Nucleus accumbens (tissue), 56 donors: ENCODE measurements around the gene CCNB1IP1.
"Not testable (repeated sequence)": the region's sequence is repeated elsewhere in the genome, so short reads cannot be mapped to it uniquely, and the experiment has no call there.

Experiments used
- DNase-seq, 56 donors: peaks; one replicate each; lab custom pipeline; 2025; lab: John Stamatoyannopoulos, UW

The CCNB1IP1 gene

GRCh38 chr14:20333494-20333841 lies 389 bp upstream of the CCNB1IP1 start:
- no peak for DNase-seq

DNA sequence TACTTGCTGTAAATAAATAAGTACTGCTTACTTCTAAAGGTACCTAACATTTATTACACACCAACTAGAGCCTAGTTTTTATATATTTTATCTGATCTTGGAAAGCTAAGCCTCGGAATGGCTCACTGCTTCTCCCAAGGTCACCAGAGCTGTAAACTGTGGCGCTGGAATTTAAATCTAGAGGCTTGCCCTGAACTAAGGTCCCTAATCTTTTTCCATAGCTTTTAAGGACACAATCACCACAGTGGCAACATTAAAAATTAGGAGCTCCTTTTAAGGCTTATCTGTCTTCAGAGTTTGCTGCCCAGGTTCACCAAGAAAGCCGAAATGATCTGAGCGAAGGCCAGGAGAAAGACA lies 670 bp downstream of the CCNB1IP1 start:
- peak in 1 of 56 donors; percentile 30 for DNase-seq

DNA sequence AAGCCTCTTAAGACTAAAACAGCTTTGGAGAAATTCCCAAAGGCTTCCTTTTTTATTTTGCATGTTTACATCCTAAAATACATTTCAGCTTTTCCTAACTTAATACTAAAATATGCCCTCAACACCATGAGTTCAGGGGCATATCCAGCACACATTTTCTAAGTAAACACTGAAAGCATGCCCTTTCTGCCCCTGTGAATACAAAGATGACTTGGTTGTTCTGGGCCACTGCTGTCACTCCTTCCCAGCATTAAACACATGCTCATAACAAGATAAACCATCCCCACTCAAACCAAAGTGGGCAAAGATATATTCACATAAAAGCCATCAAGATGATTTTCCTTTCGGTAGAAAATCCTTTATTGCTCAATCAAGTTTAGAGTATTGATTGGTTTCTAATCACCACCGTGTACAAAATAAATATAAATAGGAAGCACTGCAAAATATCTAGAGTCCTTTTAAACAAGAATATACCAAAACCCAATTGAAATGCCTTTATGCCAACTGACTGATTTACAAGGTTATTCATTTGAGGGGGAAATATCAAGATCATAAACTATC lies 1.9 kb downstream of the CCNB1IP1 start:
- DNase-seq = no peak

DNA sequence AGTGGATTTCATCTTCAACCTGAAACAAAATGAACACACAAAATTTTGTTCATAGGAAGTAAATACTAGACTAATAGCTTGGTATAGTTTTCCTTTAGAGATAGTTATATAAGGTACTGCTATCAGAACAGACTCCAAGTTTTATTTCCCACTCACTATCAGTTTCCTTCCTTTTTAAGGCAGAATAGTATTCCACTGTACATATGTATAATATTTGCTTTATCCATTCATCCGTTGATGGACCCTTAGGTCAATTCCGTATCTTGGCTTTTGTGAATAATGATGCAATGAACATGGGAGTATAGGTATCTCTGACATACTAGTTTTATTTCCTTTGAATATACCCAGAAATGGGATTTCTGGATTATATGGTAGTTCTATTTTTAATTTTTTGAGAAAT lies 3.7 kb downstream of the CCNB1IP1 start:
- DNase-seq = no peak

GRCh38 chr14:20328705-20329104 lies 4.4 kb downstream of the CCNB1IP1 start:
- DNase-seq = no peak

- DNase-seq = peak in 3 of 56 donors; percentile 2 to 17 (median 3)
Measured at GRCh38 chr14:20327005-20327869, 5.8 kb downstream of the CCNB1IP1 start.

- no peak for DNase-seq
Measured at GRCh38 chr14:20317720-20318119, 15.4 kb downstream of the CCNB1IP1 start.

- no peak for DNase-seq
Measured at GRCh38 chr14:20314026-20314425, 19.1 kb downstream of the CCNB1IP1 start.

- DNase-seq = no peak
Measured at GRCh38 chr14:20306079-20306423, 27.0 kb downstream of the CCNB1IP1 start.

- peak in 55 of 56 donors; percentile 12 to 87 (median 71) for DNase-seq
Measured at GRCh38 chr14:20305265-20306078, 27.6 kb downstream of the CCNB1IP1 start, which contains the start of gene TTC5. TTC5 (minus strand) TSS chr14:20305951; CDS start chr14:20305937, 14 bp downstream.

GRCh38 chr14:20302042-20302755 lies 30.9 kb downstream of the CCNB1IP1 start:
- DNase-seq = no peak

DNA sequence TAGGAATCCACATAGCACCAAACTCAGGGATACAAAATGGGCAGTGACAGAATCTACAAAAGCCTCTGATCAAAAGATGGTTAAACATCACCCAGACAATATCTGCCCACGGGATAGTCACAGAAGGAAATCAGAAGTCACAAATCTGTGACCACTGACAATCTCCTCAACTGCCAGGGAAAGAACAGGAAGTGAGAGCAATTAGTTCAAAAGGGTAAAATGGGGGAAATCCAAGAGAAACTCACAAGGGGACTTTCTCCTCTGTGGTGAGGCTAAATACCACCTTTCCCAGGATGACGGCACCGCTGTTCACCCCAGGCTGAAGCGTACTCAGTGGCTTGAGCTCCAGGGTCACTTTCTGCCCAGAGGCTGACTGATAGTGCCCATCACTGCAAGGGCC lies 38.0 kb downstream of the CCNB1IP1 start:
- no peak for DNase-seq

DNA sequence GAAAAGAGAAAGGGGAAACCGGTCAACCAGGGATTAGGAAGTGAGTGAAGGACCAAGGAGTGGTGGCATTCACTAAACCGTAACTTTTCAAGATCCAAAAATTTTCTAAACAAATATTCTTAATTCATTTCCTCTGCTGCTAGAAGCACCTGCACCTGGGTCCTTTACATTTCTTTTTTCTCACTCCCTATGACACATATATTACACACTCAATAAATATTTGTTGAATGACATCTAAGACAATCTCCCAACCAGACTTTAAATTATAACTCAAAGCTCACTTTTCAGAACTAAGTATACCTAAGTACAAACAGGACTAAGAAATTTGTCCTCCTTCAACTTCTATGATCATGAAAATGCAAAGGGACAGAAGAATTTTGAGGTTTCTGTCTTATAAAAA lies 38.4 kb downstream of the CCNB1IP1 start:
- no peak for DNase-seq

DNA sequence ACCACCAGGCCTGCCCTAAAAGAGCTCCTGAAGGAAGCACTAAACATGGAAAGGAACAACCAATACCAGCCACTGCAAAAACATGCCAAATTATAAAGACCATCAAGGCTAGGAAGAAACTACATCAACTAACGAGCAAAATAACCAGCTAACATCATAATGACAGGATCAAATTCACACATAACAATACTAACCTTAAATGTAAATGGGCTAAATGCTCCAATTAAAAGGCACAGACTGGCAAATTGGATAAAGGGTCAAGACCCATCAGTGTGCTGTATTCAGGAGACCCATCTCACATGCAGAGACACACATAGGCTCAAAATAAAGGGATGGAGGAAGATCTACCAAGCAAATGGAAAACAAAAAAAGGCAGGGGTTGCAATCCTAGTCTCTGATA lies 51.1 kb downstream of the CCNB1IP1 start:
- not testable (repeated sequence) for DNase-seq

GRCh38 chr14:20280265-20280664 lies 52.8 kb downstream of the CCNB1IP1 start:
- not testable (repeated sequence) for DNase-seq

GRCh38 chr14:20278414-20278813 lies 54.7 kb downstream of the CCNB1IP1 start:
- peak in 1 of 56 donors; percentile 1 for DNase-seq

DNA sequence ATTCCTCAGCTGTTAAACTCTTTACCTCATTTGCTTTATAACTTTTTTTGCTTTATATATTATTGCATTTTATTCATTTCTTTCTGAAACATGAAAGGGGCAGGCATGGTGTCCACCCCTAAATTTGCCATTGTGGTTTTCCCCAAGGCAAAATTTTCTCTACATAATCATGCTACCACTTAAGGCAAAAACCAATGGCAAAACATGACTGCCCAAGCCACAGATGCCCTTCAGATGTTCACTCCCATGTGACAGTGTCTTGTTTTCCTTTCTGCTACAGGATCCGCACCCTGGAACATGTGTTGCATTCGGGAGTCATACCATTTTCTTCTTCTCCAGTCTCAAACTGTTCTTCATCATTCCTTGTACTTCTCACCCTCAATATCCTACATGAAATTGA lies 55.7 kb downstream of the CCNB1IP1 start:
- no peak for DNase-seq

DNA sequence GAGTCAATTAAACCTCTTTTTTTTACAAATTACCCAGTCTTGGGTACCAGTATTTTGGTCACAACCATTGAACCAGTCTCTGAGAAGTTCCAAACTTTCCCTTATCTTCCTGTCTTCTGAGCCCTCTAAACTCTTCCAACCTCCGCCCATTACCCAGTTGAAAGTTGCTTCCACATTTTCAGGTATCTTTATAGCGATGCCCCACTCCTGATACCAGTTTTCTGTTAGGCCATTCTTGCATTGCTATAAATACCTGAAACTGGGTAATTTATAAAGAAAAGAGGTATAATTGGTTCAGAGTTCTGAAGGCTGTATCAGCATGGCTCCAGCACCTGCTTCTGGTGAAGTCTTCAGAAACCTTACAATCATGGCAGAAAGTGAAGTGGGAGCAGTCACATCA lies 59.0 kb downstream of the CCNB1IP1 start:
- DNase-seq = no peak

DNA sequence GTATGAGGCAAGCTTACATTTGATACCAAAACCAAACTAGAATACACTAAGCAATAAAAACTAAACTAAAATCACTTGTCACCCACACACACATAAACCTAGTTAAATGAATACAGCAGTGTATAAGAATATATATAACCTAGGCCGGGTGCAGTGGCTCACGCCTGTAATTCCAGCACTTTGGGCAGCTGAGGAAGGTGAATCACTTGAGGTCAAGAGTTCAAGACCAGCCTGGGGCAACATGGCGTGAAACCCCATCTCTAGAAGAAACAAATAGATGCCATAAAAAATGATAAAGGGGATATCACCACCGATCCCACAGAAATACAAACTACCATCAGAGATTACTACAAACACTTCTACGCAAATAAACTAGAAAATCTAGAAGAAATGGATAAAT lies 68.7 kb downstream of the CCNB1IP1 start:
- DNase-seq = not testable (repeated sequence)

- no peak for DNase-seq
Measured at GRCh38 chr14:20262642-20263128, 70.4 kb downstream of the CCNB1IP1 start.
